PC-9 (cell line): ENCODE data around the gene PCGF2. TPM values are rescaled to one million over a fixed set of nuclear protein-coding genes. Genes with fewer than 3 reads are reported as not detected.
"Not testable (repeated sequence)": the region's sequence is repeated elsewhere in the genome, so short reads cannot be mapped to it uniquely, and the experiment has no call there.

Experiments
- BruUV-seq: library from RNA; stranded (reverse); fragments of 400-500 nt; replicated peaks from 2 replicates; lab custom pipeline; 2021; lab: Mats Ljungman, UMichigan
- CTCF ChIA-PET: fragments of 300-600 bp; sonication (Branson Sonifier 250); formaldehyde crosslinking; loops from one replicate; lab custom pipeline; 2022; ENCODE audit warnings: antibody characterized with exemption; lab: Charles Lee
- POLR2A ChIA-PET: fragments of 300-600 bp; sonication (Branson Sonifier 250); formaldehyde crosslinking; loops from one replicate; lab custom pipeline; 2022; ENCODE audit warnings: antibody characterized with exemption; ENCODE audit not compliant: unreplicated experiment; lab: Charles Lee
- DNase-seq, 2 experiments: peaks; one replicate each; pipeline versions ENCODE4 v3.0.0 to v3.0.0-alpha.2; 2015 to 2022; ENCODE audit warnings: mixed read lengths in 1 of 2
- H2AFZ ChIP-seq: fragments of 200-600 bp; sonication (generic); 2 replicates; pipeline ENCODE4 v1.8.1; 2017; ENCODE audit warnings: antibody characterized with exemption
- H3F3A ChIP-seq: fragments of 200-600 bp; sonication (generic); 2 replicates; pipeline ENCODE4 v1.8.1; 2017; ENCODE audit warnings: antibody characterized with exemption, mild to moderate bottlenecking, low read depth; ENCODE audit not compliant: insufficient read depth
- H3K27ac ChIP-seq: fragments of 200-600 bp; sonication (generic); 2 replicates; pipeline ENCODE4 v1.6.1; 2016; ENCODE audit warnings: mixed run types
- H3K27me3 ChIP-seq: fragments of 200-600 bp; sonication (generic); 2 replicates; pipeline ENCODE4 v1.6.1; 2016; ENCODE audit warnings: low read depth, mixed run types; ENCODE audit not compliant: insufficient read depth
- H3K36me3 ChIP-seq: fragments of 200-600 bp; sonication (generic); 2 replicates; pipeline ENCODE4 v1.6.1; 2016; ENCODE audit warnings: low read depth, mixed run types
- H3K4me1 ChIP-seq: fragments of 200-600 bp; sonication (generic); replicated peaks from 2 replicates; pipeline ENCODE4 v1.6.1; 2016; ENCODE audit warnings: mixed run types; ENCODE audit not compliant: insufficient read depth
- H3K4me2 ChIP-seq: fragments of 200-600 bp; sonication (generic); 2 replicates; pipeline ENCODE4 v1.6.1; 2017; ENCODE audit warnings: mixed run types
- H3K4me3 ChIP-seq: fragments of 200-600 bp; sonication (generic); 2 replicates; pipeline ENCODE4 v1.6.1; 2016; ENCODE audit warnings: mixed run types
- H3K79me2 ChIP-seq: fragments of 200-600 bp; sonication (generic); 2 replicates; pipeline ENCODE4 v1.6.1; 2017; ENCODE audit warnings: low read depth, mixed run types
- H3K9me2 ChIP-seq: fragments of 200-600 bp; sonication (generic); 2 replicates; pipeline ENCODE4 v1.8.1; 2017; ENCODE audit warnings: mild to moderate bottlenecking; ENCODE audit not compliant: insufficient read depth
- H3K9me3 ChIP-seq: fragments of 200-600 bp; sonication (generic); 2 replicates; pipeline ENCODE4 v1.8.1; 2016; ENCODE audit warnings: low read depth; ENCODE audit not compliant: insufficient read depth
- H4K20me1 ChIP-seq: fragments of 200-600 bp; sonication (generic); 2 replicates; pipeline ENCODE4 v1.8.1; 2017; ENCODE audit not compliant: insufficient read depth
- EZH2 ChIP-seq: fragments of 200-600 bp; sonication (generic); IDR thresholded peaks from 2 replicates; pipeline ENCODE4 v1.8.0; 2017; ENCODE audit warnings: antibody characterized with exemption, low read depth
- intact Hi-C: fragments of 100-400 bp; cut with micrococcal nuclease; formaldehyde crosslinking; loops from one replicate; pipeline ENCODE4 v1.10.0; 2022; ENCODE audit not compliant: unreplicated experiment
- total RNA-seq: library from RNA; stranded (reverse); gene quantifications from 2 replicates; pipeline ENCODE4 v1.2.3, GENCODE V29; 2021
- TF ChIP-seq, protein P1 (sequence below): fragments of 200-600 bp; sonication (generic); conservative IDR thresholded peaks from 2 replicates; pipeline ENCODE4 v1.6.1; 2017; ENCODE audit warnings: mixed run types, antibody characterized with exemption, mild to moderate bottlenecking, moderate library complexity

The PCGF2 gene
- total RNA-seq, 1 experiment from 2014 or later = 43.3 TPM

DNA sequence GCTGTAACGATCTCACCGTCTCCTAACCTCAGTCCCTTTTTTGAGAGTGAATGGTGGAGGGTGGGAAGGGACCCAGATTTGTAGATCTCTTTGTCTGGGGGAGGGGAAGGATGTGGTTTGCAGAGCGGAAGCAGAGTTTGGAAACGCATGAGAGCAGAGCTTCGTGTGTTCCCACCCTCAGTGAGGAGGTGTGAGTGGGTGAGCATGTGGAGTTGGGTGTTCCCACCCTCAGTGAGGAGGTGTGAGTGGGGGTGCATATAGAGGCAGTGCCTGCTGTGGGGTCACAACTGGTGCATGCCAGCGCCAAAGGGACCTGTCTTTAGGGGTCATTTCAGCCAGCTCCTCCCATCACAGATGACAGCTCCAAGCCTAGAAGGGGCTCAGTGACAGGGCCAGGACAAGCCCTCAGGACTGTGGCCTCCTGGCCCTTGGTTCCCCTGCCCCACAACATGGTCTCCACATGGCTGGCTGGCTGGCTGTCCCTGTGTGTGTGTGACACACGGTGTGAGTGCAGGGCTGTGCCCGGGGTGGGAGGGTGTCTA lies 19.8 kb downstream of the PCGF2 start:
- intact Hi-C loops = no loop called here
- peaks cover 11% of the 10 kb centered on the region for H3K4me1 ChIP-seq
- no peak overlapping the region for H3K4me2 ChIP-seq
- no peak for DNase-seq
- H3K79me2 ChIP-seq = peaks cover 21% of the 10 kb centered on the region
- no TSS peak for BruUV-seq
- no peaks in the 10 kb centered on the region for H3K27me3 ChIP-seq
- H3F3A ChIP-seq = peaks cover 33% of the 10 kb centered on the region; the same call in 1 of the 2 replicates
- no peak overlapping the region for H3K4me3 ChIP-seq
- no peaks in the 10 kb centered on the region for H3K9me2 ChIP-seq
- H4K20me1 ChIP-seq = peaks cover 14% of the 10 kb centered on the region; the same call in 1 of the 2 replicates
- no peak overlapping the region for H3K27ac ChIP-seq
- ChIA-PET CTCF (no interaction called here), POLR2A (interaction anchor here (0.8 kb wide), 1 partner anchor 146 kb away, joined by 10 read pairs; no protein-coding TSS in a partner anchor)
- 0 out of 2 replicates have a peak, but pooled peaks cover 6% of the 10 kb centered on the region for H3K36me3 ChIP-seq
- TF ChIP-seq, protein P1, sequence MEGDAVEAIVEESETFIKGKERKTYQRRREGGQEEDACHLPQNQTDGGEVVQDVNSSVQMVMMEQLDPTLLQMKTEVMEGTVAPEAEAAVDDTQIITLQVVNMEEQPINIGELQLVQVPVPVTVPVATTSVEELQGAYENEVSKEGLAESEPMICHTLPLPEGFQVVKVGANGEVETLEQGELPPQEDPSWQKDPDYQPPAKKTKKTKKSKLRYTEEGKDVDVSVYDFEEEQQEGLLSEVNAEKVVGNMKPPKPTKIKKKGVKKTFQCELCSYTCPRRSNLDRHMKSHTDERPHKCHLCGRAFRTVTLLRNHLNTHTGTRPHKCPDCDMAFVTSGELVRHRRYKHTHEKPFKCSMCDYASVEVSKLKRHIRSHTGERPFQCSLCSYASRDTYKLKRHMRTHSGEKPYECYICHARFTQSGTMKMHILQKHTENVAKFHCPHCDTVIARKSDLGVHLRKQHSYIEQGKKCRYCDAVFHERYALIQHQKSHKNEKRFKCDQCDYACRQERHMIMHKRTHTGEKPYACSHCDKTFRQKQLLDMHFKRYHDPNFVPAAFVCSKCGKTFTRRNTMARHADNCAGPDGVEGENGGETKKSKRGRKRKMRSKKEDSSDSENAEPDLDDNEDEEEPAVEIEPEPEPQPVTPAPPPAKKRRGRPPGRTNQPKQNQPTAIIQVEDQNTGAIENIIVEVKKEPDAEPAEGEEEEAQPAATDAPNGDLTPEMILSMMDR = no peak
- TF ChIP-seq EZH2 = no peak
- H2AFZ ChIP-seq = no peak overlapping the region
- no peaks in the 10 kb centered on the region for H3K9me3 ChIP-seq

DNA sequence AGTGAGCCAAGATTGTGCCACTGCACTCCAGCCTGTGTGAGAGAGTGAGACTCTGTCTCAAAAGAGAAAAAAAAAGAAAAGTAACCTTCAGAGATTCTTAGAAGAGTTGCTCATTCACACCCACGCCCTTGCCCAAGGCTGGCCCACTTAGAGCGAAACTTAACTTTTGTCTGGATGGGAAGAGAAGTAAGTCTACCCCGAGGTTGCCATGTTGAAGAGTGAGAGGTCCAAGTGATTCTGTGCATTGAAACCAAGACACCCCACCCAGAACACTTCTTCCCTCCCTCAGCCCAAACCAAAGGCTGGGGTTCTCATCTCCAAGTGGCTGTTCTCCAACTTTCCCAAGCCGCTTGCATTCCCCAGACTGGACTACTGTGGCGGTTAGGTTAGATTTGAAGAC lies 20.4 kb downstream of the PCGF2 start:
- ChIA-PET CTCF (no interaction called here), POLR2A (interaction anchor here (0.8 kb wide), 1 partner anchor 146 kb away, joined by 10 read pairs; no protein-coding TSS in a partner anchor)
- intact Hi-C loops = no loop called here
- TF ChIP-seq, protein P1 = no peak
- no peak for TF ChIP-seq EZH2
- no peak overlapping the region for H2AFZ ChIP-seq
- DNase-seq = no peak
- no peaks in the 10 kb centered on the region for H3K9me3 ChIP-seq
- peaks cover 11% of the 10 kb centered on the region for H3K4me1 ChIP-seq
- H3K4me2 ChIP-seq = no peak overlapping the region
- no peak overlapping the region for H3K4me3 ChIP-seq
- peaks cover 14% of the 10 kb centered on the region; the same call in 1 of the 2 replicates for H4K20me1 ChIP-seq
- peaks cover 21% of the 10 kb centered on the region for H3K79me2 ChIP-seq
- H3K27me3 ChIP-seq = no peaks in the 10 kb centered on the region
- peaks cover 34% of the 10 kb centered on the region; the same call in 1 of the 2 replicates for H3F3A ChIP-seq
- 0 out of 2 replicates have a peak, but pooled peaks cover 6% of the 10 kb centered on the region for H3K36me3 ChIP-seq
- no peak overlapping the region for H3K27ac ChIP-seq
- no TSS peak for BruUV-seq
- H3K9me2 ChIP-seq = no peaks in the 10 kb centered on the region

DNA sequence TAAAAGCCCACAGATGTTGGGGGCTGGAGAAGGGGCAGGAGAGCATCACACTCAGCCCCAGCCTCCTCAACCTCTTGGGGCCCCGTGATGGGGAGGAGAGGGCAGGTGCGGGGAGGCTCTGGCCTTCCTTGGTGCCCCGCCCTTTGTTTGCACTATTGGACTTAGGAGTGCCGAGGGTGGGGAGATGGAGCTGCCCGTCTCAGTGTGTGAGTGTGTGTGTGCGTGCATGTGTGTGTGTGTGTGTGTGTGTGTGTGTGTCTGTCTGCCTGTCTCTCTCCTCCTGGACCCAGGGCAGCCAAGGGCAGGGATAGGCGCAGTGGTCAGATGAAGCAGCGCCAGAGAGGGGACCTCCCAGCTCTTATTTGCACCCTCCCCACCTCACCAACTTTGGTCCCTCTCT lies 22.0 kb downstream of the PCGF2 start:
- BruUV-seq, H3K4me1 ChIP-seq, H3K4me3 ChIP-seq, DNase-seq, CTCF ChIA-PET, H3K27ac ChIP-seq, H3K79me2 ChIP-seq, intact Hi-C loops, H4K20me1 ChIP-seq, H3K9me3 ChIP-seq, POLR2A ChIA-PET, H3K9me2 ChIP-seq, H3K4me2 ChIP-seq, H2AFZ ChIP-seq, H3K27me3 ChIP-seq, H3K36me3 ChIP-seq: not testable (repeated sequence)
- H3F3A ChIP-seq = peaks cover 35% of the 10 kb centered on the region; the same call in 1 of the 2 replicates
